Activated CD4-positive, alpha-beta T cell treated with anti-CD3 and anti-CD28 coated beads, Interleukin-10, Interleukin-2, amounts not matched to agents 100 ng/mL and 50 ng/mL, durations not matched to agents 16 hours and 8 hours (primary cell): ENCODE measurements around the gene INTS1.

Source experiments
- DNase-seq: peaks from one replicate; pipeline ENCODE4 v3.0.0-alpha.2; 2020

The INTS1 gene

GRCh38 chr7:1541431-1542162 lies 37.4 kb upstream of the INTS1 start:
- no peak for DNase-seq

- no peak for DNase-seq
Measured at GRCh38 chr7:1540776-1541271, 36.6 kb upstream of the INTS1 start.

- DNase-seq: no peak
Measured at GRCh38 chr7:1539882-1540775, 35.9 kb upstream of the INTS1 start.

- DNase-seq: no peak
Measured at GRCh38 chr7:1539181-1539881, 35.1 kb upstream of the INTS1 start.

GRCh38 chr7:1538544-1539180 lies 34.5 kb upstream of the INTS1 start:
- DNase-seq: no peak

GRCh38 chr7:1537535-1538412 lies 33.6 kb upstream of the INTS1 start:
- no peak for DNase-seq

- no peak for DNase-seq
Measured at GRCh38 chr7:1536743-1537534, 32.8 kb upstream of the INTS1 start.

- DNase-seq: no peak
Measured at GRCh38 chr7:1536455-1536742, 32.2 kb upstream of the INTS1 start.

- DNase-seq: no peak
Measured at GRCh38 chr7:1535701-1536454, 31.7 kb upstream of the INTS1 start.

- no peak for DNase-seq
Measured at GRCh38 chr7:1535100-1535458, 30.9 kb upstream of the INTS1 start.

- DNase-seq: no peak
Measured at GRCh38 chr7:1534330-1535099, 30.3 kb upstream of the INTS1 start.

- DNase-seq: peak; percentile 83
Measured at GRCh38 chr7:1533547-1534329, 29.5 kb upstream of the INTS1 start.

GRCh38 chr7:1533255-1533546 lies 29.0 kb upstream of the INTS1 start:
- peak; percentile 17 for DNase-seq

GRCh38 chr7:1532456-1533254 lies 28.5 kb upstream of the INTS1 start:
- peak; percentile 72 for DNase-seq

GRCh38 chr7:1531979-1532455 lies 27.8 kb upstream of the INTS1 start:
- DNase-seq: no peak

GRCh38 chr7:1531263-1531978 lies 27.2 kb upstream of the INTS1 start:
- peak; percentile 33 for DNase-seq

GRCh38 chr7:1530946-1531262 lies 26.7 kb upstream of the INTS1 start:
- no peak for DNase-seq
